GM18505 (cell line): ENCODE measurements around the gene EPB41L4B.

ENCODE experiments used
- ATAC-seq: cut with Tn5 transposase; IDR thresholded peaks from one replicate; pipeline ENCODE4 v1.9.1; 2021; ENCODE audit not compliant: unreplicated experiment
- POLR2A ChIP-seq: IDR thresholded peaks from 4 replicates; pipeline ENCODE4 v1.6.1; 2011; ENCODE audit warnings: borderline replicate concordance; ENCODE audit not compliant: insufficient read depth, insufficient read length; ENCODE audit errors: extremely low read depth

The EPB41L4B gene

GRCh38 chr9:109276469-109277440 lies 44.1 kb downstream of the EPB41L4B start:
- no peak for TF ChIP-seq POLR2A
- ATAC-seq: no peak

GRCh38 chr9:109274884-109275730 lies 45.8 kb downstream of the EPB41L4B start:
- TF ChIP-seq POLR2A: no peak
- ATAC-seq: no peak

GRCh38 chr9:109273869-109274268 lies 47.0 kb downstream of the EPB41L4B start:
- no peak for ATAC-seq
- TF ChIP-seq POLR2A: no peak

GRCh38 chr9:109272745-109273144 lies 48.1 kb downstream of the EPB41L4B start:
- no peak for TF ChIP-seq POLR2A
- ATAC-seq: no peak

DNA sequence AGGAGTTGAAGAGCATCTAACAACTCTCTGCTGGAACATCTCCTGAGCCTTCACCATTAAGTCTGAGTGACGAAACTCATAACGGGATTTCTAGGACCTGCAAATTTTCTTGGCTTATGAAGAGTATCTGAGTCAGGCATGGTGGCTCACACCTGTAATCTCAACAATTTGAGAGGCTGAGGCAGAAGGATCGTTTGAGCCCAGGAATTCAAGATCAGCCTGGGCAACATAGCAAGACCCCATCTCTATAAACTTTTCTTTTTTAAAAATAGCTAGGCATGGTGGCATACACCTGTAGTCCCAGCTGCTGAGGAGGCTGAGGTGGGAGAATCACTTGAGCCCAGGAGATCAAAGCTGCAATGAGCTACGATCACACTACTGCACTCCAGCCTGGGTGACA lies 48.8 kb downstream of the EPB41L4B start:
- no peak for ATAC-seq

GRCh38 chr9:109270971-109271925 lies 49.6 kb downstream of the EPB41L4B start:
- TF ChIP-seq POLR2A: no peak
- ATAC-seq: no peak

More for the DNA sequence above, 48.8 kb downstream of the EPB41L4B start:
- TF ChIP-seq POLR2A: no peak

DNA sequence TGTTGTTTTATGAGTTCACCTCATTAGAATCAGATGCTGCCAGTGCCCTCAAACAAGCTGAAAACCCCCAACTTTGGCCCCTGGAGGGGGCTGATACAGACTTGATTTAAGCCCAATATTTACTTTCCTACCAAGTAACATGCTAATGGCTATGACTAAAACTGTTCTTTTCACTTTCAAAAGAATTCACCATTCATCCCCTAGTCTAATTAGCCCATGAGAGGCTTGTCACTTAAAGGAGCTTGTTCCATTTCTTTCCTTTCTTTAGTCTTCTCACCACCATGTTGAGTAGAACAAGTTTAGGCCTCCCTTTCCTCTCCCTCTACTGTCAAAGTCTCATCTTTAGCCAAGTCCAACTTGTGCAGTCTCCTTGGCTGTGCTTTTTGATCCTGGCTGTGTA lies 50.4 kb downstream of the EPB41L4B start:
- no peak for TF ChIP-seq POLR2A
- no peak for ATAC-seq

- no peak for ATAC-seq
- no peak for TF ChIP-seq POLR2A
Observed at GRCh38 chr9:109269839-109270238, 51.0 kb downstream of the EPB41L4B start.

- no peak for TF ChIP-seq POLR2A
- ATAC-seq: no peak
Observed at GRCh38 chr9:109269081-109269480, 51.8 kb downstream of the EPB41L4B start.

DNA sequence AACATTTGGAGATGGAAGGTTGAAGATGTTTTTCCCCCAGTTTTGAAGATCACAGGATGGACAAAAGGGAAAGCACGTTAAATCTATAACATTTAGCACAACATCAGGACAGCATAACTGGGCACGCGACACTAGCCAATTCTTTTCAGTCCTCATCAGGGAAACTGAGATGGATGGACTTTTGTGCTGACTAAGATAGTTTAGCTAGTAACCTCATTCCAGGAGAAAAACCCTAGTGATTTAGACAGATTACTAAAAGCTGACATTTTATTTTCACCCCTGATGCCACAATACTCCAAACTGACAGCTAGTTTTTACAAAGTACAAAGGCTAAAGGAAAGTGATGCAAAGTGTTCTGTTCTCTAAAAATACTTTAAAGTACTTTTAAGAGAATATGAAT lies 53.3 kb downstream of the EPB41L4B start:
- ATAC-seq: no peak
- TF ChIP-seq POLR2A: no peak

DNA sequence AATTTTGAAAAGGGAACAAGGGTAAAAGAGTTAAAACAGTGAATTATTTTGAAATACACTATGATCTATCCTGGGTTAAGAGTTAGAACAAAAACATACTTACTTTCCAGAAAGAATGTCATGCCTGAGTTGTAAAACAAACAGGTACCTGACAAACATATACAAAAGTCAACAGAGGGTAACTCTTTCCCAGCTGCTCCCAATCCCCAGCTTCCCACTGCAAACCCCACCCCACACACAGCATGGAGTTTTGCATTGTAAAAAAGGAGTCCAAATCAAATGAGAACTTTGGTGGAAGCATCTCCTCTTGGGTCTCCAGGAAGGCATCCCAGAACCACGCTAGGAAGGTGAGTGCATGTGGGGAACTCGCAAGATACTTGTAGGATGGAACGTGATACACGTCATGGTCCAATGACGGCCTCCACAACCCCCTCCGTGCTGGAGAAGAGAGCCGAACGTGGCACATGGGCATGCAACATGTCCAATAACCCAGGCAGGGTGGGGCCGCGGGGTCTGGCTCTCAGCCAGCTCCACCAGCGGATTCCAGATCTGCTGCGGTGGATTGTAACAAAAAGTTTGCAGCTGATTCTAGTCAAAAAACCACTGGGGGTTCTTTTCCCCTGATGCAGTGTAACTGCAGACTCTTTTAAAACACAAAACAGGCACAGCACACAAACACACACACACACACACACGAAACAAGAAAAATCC lies 55.8 kb downstream of the EPB41L4B start:
- no peak for ATAC-seq
- no peak for TF ChIP-seq POLR2A

DNA sequence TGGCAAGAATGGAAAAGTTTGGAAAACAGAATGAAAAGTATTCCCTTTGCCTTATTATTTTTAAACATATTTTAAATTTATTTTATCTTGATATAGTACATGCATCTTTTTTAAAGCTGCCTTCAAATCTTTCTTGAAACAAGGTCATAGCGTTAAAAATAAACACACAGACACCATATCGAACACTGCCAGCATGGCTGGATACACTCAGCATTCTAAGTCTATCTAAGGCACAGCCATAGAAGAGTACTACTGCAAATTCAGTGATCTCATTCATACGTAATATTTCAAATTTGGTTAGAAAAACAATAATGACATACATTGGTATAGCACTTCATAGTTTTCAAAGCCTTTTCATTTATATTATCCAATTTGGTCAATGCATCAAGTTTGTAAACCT lies 57.5 kb downstream of the EPB41L4B start:
- no peak for TF ChIP-seq POLR2A
- no peak for ATAC-seq
